ENCODE results near the gene EXOC6B.

- TF ChIP-seq, protein P1, sequence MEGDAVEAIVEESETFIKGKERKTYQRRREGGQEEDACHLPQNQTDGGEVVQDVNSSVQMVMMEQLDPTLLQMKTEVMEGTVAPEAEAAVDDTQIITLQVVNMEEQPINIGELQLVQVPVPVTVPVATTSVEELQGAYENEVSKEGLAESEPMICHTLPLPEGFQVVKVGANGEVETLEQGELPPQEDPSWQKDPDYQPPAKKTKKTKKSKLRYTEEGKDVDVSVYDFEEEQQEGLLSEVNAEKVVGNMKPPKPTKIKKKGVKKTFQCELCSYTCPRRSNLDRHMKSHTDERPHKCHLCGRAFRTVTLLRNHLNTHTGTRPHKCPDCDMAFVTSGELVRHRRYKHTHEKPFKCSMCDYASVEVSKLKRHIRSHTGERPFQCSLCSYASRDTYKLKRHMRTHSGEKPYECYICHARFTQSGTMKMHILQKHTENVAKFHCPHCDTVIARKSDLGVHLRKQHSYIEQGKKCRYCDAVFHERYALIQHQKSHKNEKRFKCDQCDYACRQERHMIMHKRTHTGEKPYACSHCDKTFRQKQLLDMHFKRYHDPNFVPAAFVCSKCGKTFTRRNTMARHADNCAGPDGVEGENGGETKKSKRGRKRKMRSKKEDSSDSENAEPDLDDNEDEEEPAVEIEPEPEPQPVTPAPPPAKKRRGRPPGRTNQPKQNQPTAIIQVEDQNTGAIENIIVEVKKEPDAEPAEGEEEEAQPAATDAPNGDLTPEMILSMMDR (IDR thresholded peaks at IDR 0.05) = no peak
- TF ChIP-seq POLR2A (IDR thresholded peaks at IDR 0.05) = no peak
Measured at GRCh38 chr2:72141032-72141645, 684.7 kb downstream of the EXOC6B start.

Data from esophagus squamous epithelium (tissue), 4 donors.